Activated CD8-positive, alpha-beta memory T cell treated with anti-CD3 and anti-CD28 coated beads for 4 hours (primary cell): Measurements from ENCODE around the gene LINC00237.
A peak's percentile ranks its signal among the peaks of the same experiment; 100 is the strongest.

Experiments used
- DNase-seq, 2 donors: peaks; one replicate each; pipeline ENCODE4 v3.0.0-alpha.2; 2020; ENCODE audit warnings: low read depth in 2 of 2

LINC00237 gene

DNA sequence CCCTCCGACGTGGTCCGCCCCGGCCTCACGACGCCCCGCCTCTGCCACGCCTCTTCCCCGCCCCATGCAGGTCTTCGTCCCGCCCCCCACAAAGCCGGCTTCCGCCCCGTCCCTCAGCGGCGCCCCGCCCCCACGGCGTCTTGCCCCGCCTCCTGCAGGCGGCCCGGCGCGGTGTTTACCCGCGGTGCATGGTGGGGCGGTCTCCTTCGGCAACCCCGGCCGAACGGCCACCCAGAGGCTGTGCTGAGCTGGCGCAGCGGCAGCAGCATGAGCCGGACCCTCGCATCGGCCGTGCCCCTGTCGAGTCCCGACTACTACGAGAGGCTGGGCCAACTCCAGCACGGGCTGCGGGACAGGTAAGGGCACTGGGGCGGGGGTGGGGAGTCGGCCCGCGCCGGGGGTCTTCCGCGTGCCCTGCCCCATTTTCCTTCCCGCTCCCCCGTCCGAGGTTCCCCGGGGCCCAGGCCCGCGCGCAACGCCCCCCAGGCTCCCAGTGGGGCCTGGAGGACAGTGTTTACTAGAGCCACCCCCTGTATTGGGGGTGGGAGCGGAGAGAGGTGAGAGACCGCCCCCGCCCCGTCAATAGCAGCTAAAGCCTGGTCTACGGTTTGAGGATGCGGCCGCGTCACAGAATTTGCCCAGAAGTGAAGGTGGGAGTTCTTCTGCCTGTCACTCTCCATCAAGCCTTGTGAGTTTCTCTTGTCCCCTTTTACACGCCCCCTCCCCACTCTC, 19.9 kb upstream of the LINC00237 start, which contains the start of gene KIZ:
KIZ (plus strand) TSS at position 234 of the 732 bp plus-strand sequence; CDS start at position 268, 34 bp downstream.
- peak; percentile 92 to 96 for DNase-seq

DNA sequence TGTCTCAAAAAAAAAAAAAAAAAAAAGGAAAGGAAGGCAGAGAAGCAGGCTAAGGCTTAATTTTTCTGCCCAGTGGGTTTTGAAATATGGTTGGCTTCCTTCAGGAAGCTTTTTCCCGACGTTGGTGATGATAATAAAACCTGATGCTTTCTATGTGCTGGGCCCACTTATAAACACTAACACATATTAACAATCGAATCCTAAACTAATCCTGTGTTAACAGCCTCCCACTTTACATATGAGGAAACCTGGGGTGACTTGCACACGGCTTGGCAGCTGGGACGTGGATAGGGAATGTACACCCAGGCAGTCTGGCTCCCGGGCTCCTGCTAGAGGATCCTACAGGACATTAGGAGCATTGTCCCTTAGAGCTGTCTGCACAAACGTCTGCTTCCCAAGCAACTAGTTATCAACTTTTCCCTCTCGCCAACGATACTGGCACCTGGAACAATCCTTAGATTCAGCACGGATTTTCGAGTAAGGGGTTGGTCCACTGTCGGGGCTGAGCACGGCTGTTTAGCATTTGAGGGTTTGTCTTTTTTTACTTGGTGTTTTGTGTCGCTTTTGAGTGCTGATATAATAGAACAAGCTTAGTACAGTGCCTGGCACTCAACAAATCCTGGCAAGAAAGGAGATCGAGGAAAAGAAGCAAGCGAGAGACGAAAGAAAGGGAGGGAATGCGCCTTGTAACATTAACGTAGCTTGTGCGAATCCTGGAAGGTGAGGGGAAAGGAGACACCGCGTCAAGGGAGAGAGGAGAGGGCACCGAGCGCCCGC, 19.1 kb upstream of the LINC00237 start:
- DNase-seq: no peak

DNA sequence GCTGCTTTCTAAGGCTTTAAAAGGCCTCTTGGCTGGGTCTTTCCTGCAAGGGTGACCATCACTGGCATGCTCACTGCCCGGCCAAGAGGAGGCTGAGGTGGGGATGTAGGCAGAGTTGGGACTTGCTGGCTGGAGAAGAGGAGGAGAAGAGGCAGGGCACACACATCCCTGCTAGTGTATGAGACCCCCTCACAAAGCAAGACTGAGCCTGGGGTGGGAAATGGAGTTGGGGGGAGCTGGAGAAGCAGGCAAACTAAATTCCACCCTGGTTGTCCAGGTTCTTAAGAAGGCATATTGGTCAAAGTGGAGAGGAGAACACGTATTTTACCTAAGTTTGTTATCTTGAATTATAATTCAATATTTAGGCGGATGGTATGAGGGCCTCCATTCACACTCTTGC, 18.0 kb upstream of the LINC00237 start:
- no peak for DNase-seq

DNA sequence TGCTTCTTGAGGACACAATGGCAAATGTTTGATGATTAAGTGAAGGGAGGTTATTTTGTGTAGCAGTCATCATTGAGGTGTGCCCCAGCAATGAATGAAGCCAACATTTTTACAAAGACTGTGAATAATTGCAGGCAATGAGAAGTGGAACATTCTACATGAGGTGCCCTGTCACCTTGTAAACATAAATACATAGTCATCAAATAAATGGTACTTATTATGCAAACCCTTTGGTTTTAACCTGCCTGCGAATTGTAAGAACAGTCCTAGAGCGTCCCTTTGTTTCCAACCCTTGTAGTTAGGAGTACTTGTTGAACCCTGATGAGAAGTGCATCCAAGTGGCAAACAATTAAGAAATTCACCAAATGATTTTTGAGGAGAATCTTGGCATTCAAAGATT, 12.6 kb upstream of the LINC00237 start:
- no peak for DNase-seq

DNA sequence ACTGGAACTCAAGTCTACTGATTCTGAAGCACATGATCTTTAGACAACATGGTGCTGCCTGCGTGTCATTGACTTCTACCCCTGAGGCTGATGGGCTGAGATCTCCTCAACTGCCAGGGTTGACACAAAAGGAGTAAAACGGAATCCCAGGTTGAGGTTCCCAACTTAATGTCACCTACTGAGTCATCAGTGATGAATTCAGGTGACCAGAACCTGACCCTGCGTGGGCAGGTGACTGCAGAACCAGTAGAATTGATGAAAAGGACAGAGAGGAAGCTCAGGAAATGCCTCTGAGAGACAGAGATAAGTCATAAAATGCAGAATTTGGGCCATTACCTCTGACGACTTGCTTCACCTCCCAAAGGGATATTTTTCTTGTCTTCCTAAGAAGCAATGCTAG, 12.0 kb upstream of the LINC00237 start:
- DNase-seq: no peak

DNA sequence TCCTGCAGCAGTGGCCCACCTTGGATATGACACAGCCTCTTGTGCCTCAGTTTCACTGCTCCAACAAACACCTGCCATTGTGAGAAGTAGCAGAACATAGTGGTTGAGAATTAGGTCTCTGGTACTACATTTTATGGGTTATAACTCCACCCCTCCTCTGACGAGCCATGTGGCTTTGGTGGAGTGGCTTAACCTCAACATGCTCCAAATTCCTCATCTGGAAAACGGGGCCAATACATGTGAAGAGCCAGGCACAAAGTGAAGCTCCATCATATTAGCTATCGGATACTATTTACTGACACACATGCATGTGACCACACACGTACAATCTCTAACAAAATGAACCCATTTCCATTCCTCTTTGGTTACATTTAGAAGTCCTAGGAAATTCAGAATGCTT, 11.4 kb upstream of the LINC00237 start:
- DNase-seq: no peak

DNA sequence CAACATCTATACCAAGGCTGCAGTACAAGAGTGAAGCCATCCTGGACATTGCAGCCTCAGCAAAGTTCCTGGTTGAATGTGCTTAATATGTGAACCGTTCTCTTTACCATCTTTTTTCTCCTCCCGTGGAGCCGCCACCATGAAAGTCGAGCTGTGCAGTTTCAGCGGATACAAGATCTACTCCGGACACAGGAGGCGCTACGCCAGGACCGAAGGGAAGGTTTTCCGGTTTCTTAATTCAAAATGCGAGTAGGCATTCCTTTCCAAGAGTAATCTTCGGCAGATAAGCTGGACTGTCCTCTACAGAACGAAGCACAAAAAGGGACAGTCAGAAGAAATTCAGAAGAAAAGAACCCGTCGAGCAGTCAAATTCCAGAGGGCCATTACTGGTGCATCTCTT, 8.4 kb upstream of the LINC00237 start:
- no peak for DNase-seq

DNA sequence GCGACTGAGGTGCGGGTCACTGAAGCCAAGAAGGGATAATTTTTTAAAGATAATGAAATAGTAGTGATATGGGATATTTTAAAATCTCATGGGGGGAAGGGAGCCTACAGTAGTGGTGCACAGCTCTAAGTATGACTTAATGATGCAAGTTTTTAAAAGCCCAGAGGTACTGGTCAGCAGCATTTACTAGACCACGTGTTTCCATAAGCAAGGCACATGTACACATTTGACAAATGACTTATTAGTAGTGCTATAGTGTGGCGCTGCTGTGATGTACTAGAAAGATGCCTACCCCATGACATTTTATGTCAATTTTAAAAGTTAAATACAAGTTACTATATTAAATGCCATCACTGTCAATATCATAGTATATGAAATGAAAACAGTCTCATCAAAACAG, 7.5 kb upstream of the LINC00237 start:
- DNase-seq: no peak

DNA sequence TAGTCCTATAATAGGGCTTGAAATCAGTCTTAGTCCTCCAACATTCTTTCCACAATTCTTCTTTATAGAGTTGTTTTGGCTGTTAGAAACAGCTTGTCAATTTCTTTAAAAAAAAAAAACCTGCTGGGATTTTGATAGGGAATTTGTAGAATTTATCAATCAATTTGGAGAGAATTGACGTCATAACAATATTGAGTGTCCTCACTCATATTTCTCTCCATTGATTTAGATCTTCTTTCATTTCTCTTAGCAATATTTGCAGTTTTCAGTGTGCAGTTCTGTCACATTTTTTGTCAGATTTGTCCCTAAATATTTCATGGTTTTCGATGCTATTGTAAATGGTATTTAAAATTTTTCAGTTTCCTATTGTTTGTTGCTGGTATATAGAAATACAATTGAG, 5.3 kb upstream of the LINC00237 start:
- no peak for DNase-seq

DNA sequence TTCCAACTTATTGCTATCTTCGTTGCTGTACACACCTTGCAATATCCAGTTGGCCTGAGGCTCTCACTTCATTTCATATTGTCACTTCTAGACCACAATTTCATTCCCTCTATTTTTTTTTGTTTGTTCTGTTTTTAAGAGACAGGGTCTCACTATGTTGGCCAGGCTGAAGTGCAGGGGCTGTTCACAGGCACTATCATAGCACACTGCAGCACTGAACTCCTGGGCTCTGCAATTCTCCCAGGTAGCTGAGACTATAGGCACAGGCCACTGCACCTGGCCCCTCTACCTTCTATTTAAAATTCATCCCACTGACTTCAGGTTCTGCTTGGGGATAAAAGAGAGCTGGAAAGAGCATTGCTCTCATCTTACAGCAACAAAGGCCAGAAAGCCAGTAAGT, 4.7 kb upstream of the LINC00237 start:
- no peak for DNase-seq

DNA sequence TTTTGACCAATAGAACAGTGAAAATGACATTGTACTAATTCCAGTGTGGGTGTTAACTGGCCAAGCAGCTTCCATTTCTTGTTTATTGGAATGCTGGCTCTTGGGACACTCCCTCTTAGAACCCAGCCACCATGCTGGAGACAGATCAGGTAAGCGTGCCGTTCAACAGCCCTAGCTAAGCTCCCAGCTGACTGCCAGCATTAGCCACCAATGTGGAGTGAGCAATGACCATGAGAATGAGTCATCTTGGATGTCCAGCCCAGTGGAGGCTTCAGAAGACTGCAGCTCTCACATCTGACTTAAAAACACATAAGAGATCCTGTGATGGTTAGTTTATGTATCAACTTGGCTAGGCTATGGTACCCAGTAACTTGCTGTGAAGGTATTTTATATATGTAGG, 3.0 kb upstream of the LINC00237 start:
- DNase-seq: no peak

DNA sequence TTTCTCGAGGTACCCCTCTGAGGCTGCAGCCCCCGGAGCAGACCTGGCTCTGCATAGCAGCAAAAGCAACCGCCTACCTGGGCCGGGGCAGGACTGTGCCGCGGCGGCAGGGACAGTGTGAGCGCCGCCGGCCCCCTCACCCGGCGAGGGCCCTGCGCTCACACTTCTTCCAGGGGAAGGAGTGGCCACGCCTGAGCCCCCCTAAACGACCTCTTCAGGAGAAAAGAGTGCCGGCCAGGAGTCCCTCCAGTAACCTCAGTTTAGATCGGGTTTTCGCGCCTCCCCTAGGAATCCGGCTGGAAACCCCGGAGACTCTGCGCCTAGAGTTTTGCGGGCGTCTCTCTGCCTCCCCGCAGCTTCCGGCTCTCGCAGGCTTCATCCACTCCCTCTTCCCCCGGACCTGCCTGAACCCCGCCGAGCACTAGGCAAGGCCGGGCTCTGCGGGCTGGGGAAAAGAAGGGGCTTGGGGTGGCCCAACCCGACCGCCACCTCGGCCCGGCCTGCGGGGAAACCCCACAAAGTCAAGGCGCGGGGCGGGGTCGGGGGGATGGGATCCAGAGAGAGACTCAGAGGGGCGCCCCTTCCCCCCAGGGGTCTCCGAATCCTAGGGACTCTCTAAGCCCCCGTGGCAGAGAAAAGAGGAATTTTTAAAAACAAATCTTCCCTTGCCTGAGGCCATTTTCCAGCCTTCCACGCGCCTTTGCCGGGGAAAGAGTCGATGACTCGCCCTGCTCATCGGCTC, 558 bp downstream of the LINC00237 start:
- no peak for DNase-seq

DNA sequence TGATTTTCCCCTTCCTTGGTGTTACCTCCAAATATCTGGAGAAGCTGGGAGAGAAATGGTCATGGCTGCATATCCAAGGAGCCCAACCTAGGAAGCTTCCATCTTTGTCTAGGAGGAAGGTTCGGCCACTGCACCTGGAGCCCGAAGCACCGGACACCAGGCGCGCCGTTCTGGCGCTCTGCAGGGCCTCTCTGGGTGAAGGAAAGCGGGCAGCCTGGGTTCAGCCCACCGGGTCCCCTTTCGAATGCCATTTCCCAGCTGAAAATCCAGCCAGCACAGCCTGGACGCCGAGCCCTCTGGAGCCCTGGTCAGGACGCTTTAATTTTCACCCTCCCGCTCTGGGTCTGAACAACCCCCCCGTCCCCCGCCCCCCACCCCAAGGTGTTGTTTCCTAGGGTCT, 1.2 kb downstream of the LINC00237 start:
- DNase-seq: no peak

DNA sequence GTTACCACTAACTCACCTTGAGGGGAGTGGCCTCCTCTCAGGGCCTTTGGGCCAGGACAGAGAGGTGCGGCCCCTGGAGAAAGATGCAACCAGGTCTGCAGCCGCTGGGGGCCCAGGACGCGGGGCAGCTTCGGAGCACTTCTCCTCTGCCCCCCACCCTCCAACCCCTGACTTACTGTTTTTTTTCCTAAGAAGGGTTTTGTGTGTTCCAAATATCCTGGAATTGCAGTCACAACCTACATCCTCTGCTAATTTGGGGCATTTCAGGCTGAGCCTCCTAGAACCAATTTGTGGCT, 1.7 kb downstream of the LINC00237 start:
- DNase-seq: no peak

DNA sequence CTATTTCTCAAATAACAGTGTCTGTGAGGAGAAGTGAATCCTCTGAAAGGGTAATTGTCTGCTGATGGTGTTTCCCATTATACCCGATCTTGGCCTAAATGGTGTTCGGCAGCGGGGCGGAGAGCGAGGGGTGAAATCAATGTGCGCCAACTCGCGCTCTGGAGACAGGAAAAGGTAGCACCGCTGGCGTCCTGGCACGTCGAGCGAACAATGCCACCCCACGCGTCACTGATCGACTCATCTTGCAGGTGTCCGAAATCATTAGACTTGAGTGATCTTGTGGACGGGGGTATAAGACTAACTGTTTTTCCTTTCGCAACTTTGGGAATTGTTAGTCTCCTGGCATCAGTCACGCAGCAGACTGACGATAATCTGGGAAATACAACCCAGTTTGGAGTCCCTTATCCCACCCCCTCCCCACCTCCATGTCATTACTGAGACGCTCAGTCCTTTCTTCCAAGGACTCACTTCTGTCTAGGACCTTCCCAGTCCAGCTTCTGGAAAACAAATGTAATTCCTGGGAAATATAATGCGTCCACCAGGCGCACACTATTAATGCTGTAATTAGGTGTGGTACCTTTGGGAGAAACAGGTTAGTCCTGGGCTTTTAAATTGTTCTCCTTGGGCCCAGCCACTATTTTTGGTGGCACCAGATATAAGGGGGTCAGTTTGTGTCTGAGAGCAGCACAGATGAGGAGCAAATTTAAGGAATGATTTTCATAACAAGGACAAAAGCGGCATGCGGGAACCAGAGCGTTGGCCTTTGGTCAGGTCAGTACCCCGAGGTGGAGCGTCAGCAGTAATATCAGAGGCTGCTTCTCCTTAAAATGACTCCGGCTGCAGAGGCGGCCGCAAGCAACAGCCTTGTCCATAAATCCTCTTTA, 2.3 kb downstream of the LINC00237 start:
- DNase-seq: no peak

DNA sequence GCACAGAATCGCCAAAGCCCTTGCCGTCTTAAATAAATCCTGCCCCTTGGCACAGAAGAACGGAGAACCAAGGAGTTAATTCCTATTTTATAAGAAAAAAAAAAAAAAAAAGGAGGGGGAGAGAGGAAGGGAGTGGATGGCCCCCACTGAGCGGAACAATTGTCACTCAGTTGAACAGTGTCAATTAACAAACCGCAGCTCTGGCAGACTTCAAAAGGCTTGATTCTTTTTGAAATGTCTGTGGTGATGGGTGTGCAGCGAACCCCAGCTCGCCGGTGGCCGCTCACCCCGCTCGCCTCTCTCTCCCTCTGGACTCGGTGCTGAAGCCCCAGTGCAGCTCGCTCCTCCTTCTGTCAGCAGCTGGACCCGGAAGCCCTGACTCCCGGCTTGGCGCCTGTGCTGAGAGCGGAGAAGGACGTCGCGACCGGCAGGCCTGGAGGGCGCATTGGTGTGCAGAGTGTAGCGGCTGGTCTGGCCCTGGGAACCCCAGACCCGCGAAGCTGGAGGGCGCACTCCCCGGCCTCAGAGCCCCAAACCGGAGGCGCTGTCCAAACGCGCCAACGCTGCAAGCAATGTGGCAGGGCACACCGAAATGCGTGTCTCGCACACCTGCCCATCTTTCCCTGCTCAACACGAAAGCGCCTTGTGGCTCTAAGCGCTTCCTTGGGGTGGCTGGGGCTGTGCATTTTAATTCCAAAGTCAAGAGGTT, 3.4 kb downstream of the LINC00237 start:
- no peak for DNase-seq

DNA sequence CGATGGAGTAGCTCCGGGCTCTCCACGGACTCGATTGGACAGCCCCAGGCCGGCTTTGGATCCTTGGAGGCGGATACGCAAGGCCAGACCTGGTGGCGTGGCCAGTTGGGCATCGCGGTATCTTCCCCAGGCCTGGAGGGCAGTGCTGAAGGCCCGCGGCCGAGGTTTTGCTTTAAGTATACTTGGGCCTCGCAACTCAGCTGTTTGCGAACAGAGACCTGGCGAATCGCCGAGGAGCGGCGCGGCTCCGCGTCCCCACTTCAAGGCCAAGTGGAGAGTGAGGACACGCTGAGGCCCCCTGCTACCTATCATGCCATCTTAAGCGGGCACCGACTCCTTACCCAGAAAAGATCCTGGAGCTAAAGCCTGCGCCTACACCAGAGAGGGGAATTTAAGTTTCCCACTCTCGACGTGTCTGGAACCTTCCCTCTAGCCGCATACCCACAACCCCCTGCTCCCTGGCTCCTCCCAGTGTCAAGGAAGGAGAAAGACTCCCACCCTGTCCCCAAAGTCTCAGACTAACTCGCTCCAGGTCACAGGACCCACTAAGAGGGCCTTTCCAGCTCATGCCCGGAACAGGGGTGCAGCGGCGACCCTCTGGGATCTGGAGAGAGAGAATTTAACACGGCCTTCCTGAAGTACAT, 4.1 kb downstream of the LINC00237 start:
- no peak for DNase-seq

DNA sequence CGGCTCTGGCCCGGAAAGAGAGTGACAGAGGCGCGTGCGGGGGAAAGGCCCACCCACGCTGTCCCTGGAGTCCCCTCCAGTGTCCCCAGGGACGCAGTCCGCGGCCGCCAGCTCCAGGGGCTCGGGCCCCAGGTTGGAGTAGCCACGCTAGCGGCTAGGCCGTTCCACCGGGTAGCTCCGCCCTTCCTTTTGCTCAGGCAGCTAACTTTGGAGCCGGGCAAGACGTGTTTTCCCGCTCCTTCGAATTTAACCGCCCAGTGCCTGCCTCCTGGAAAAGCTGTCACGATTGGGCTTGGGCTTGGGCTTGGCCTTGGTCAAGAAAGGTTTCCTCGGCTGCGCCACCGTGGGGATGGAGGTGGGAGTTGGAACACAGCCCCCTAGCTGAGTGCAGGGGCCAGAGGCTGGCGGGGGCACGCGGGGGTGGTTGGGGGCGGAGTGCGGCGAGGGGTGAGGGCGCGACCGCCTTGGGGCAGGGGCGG, 4.7 kb downstream of the LINC00237 start:
- DNase-seq: no peak

DNA sequence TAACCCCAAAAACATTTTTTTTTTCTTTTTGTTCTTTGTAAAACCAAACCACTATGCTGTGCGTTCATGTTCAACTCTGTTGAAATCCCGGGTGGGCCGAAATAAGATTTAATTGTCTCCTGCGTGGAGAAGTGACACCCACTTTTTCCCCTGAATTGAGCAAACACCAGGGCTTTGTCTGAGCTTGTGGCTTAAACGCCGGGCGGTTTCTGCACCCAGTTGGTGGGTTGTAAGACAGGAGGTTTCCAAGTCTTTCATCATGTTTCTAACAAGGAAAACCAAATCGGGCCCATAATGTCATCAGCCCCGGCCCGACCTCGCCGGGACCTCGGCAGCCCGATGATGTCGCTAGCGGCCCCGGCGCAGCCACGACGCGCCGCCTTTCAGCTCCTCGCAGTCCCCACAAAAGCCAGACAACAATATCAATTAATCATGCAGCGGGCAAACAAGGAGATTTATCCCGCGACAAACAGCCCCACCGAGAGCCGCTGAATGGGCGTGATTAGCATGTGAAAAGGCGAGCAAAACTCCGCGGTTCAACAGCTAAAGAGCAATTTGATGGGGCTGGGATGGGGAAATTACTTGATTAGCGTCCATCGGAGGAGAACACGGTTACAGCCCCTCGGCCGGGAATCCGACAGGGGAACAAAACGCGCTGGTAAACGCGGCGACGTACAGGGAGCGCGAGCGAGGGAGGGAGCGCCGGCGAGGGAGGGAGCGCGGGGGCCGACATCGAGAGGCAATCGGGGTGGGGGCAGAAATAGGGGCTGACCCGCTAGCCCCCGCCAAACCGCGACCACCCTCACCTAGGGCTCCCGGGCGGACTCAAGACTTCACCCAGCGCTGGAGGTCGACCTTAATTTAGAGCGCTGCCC, 5.3 kb downstream of the LINC00237 start:
- DNase-seq: no peak
